GM12878 (cell line): ENCODE results near the gene DLG2. TPM values are rescaled to one million over a fixed set of nuclear protein-coding genes. Genes with fewer than 3 reads are reported as not detected.

ENCODE experiments used
- ATAC-seq: fragments of 200-7000 bp; cut with Tn5 transposase; 3 replicates; pipeline ENCODE4 v1.9.1; 2020; ENCODE audit warnings: mild to moderate bottlenecking, moderate library complexity
- BruUV-seq: library from RNA; stranded (reverse); fragments of 400-500 nt; replicated peaks from 2 replicates; lab custom pipeline; 2021; lab: Mats Ljungman, UMichigan
- CTCF ChIA-PET: fragments of 300-600 bp; sonication (Branson Sonifier 250); formaldehyde crosslinking; extraction: SDS; loops from one replicate; lab custom pipeline; 2021; ENCODE audit warnings: inconsistent platforms; lab: Yijun Ruan, JAX
- POLR2A ChIA-PET: fragments of 350-600 bp; formaldehyde crosslinking; extraction: SDS; loops from one replicate; lab custom pipeline; 2021; ENCODE audit warnings: inconsistent platforms; lab: Charles Lee
- RAD21 ChIA-PET: fragments of 300-600 bp; sonication (Branson Sonifier 250); formaldehyde crosslinking; loops from one replicate; lab custom pipeline; 2023; ENCODE audit warnings: antibody characterized with exemption; ENCODE audit not compliant: unreplicated experiment; lab: Charles Lee
- SMC1A ChIA-PET: fragments of 300-600 bp; sonication (Branson Sonifier 250); formaldehyde crosslinking; loops from one replicate; lab custom pipeline; 2023; ENCODE audit not compliant: unreplicated experiment, uncharacterized antibody; lab: Charles Lee
- DNase-seq: peaks from one replicate; pipeline ENCODE4 v3.0.0-alpha.2; 2011; ENCODE audit warnings: low read depth, low spot score
- FAIRE-seq: peaks from 3 replicates; lab custom pipeline; 2011; peaks lifted over from hg19 to GRCh38; lab: Jason Lieb, UNC
- H2AFZ ChIP-seq: 2 replicates; pipeline ENCODE4 v1.6.0; 2011; ENCODE audit warnings: low read depth, low read length, control low read depth; ENCODE audit not compliant: control insufficient read depth
- H3K27ac ChIP-seq: 2 replicates; pipeline ENCODE4 v1.5.1; 2011; ENCODE audit warnings: control low read depth; ENCODE audit not compliant: control insufficient read depth, insufficient read depth
- H3K27me3 ChIP-seq, 2 experiments: replicated peaks in 1 of 2; 2 replicates each; pipeline versions ENCODE4 v1.6.0 to v1.6.1; 2011; ENCODE audit warnings: low read length in 1 of 2; ENCODE audit not compliant: control insufficient read depth in 2 of 2, insufficient read depth in 2 of 2
- H3K36me3 ChIP-seq, 2 experiments: 2 replicates each; pipeline ENCODE4 v1.5.1; 2011; ENCODE audit warnings: low read length in 1 of 2; ENCODE audit not compliant: control insufficient read depth in 2 of 2, insufficient read depth in 2 of 2
- H3K4me1 ChIP-seq: 2 replicates; pipeline ENCODE4 v1.6.1; 2011; ENCODE audit warnings: mild to moderate bottlenecking, low read length, moderate library complexity, mixed read lengths; ENCODE audit not compliant: control insufficient read depth, insufficient read depth
- H3K4me2 ChIP-seq: 2 replicates; pipeline ENCODE4 v1.6.0; 2011; ENCODE audit warnings: control low read depth; ENCODE audit not compliant: control insufficient read depth, insufficient read depth
- H3K4me3 ChIP-seq: fragments of 200-600 bp; sonication (generic); 2 replicates; pipeline ENCODE4 v1.5.1; 2016
- H3K79me2 ChIP-seq: 2 replicates; pipeline ENCODE4 v1.6.0; 2011; ENCODE audit warnings: low read length; ENCODE audit not compliant: control insufficient read depth, insufficient read depth
- H3K9ac ChIP-seq: 2 replicates; pipeline ENCODE4 v1.8.0; 2011; ENCODE audit warnings: low read length, control low read depth, mixed read lengths; ENCODE audit not compliant: control insufficient read depth, insufficient read depth
- H3K9me3 ChIP-seq: replicated peaks from 3 replicates; pipeline ENCODE4 v1.5.1; 2011; ENCODE audit warnings: mild to moderate bottlenecking, low read length; ENCODE audit not compliant: control insufficient read depth, insufficient read depth
- H4K20me1 ChIP-seq: 2 replicates; pipeline ENCODE4 v1.6.0; 2011; ENCODE audit not compliant: control insufficient read depth, insufficient read depth
- BRCA1 ChIP-seq: IDR thresholded peaks from 2 replicates; pipeline ENCODE4 v1.6.1; 2011; ENCODE audit warnings: low read depth, low read length, improper control_type of control experiment
- CHD1 ChIP-seq: IDR thresholded peaks from 2 replicates; pipeline ENCODE4 v1.6.1; 2012; ENCODE audit warnings: low read depth, low read length, improper control_type of control experiment
- EED ChIP-seq: sonication (generic); IDR thresholded peaks from 2 replicates; pipeline ENCODE4 v1.6.1; 2016; ENCODE audit warnings: antibody characterized with exemption, low read depth
- GATAD2B ChIP-seq: fragments of 450-650 bp; conservative IDR thresholded peaks from 2 replicates; pipeline ENCODE4 v1.6.1; 2017; ENCODE audit warnings: low read depth, mild to moderate bottlenecking, moderate library complexity
- JUNB ChIP-seq: IDR thresholded peaks from 2 replicates; pipeline ENCODE4 v1.6.1; 2016; ENCODE audit warnings: antibody characterized with exemption, mild to moderate bottlenecking
- LARP7 ChIP-seq: fragments of 450-650 bp; IDR thresholded peaks from 2 replicates; pipeline ENCODE4 v1.6.1; 2017; ENCODE audit warnings: mild to moderate bottlenecking
- NFXL1 ChIP-seq: fragments of 450-650 bp; IDR thresholded peaks from 2 replicates; pipeline ENCODE4 v1.6.1; 2017; ENCODE audit warnings: antibody characterized with exemption, mild to moderate bottlenecking, borderline replicate concordance
- PAX8 ChIP-seq: fragments of 450-650 bp; IDR thresholded peaks from 2 replicates; pipeline ENCODE4 v1.6.1; 2017; ENCODE audit warnings: mild to moderate bottlenecking, moderate library complexity
- RCOR1 ChIP-seq: conservative IDR thresholded peaks from 2 replicates; pipeline ENCODE4 v1.6.1; 2012; ENCODE audit warnings: low read depth, low read length, improper control_type of control experiment
- SP1 ChIP-seq: IDR thresholded peaks from one replicate; pipeline ENCODE4 v1.6.1; 2011; ENCODE audit warnings: low read depth, low read length
- SREBF2 ChIP-seq: IDR thresholded peaks from 2 replicates; pipeline ENCODE4 v1.6.1; 2012; ENCODE audit warnings: mild to moderate bottlenecking, low read length
- STAT1 ChIP-seq: fragments of 450-650 bp; conservative IDR thresholded peaks from 2 replicates; pipeline ENCODE4 v1.6.1; 2014; ENCODE audit warnings: antibody characterized with exemption, mild to moderate bottlenecking
- YBX1 ChIP-seq: fragments of 450-650 bp; IDR thresholded peaks from 2 replicates; pipeline ENCODE4 v1.6.1; 2016; ENCODE audit warnings: antibody characterized with exemption
- YY1 ChIP-seq: IDR thresholded peaks from 2 replicates; pipeline ENCODE4 v1.6.1; 2011; ENCODE audit warnings: low read depth, mild to moderate bottlenecking, low read length
- ZNF207 ChIP-seq: fragments of 450-650 bp; IDR thresholded peaks from 2 replicates; pipeline ENCODE4 v1.6.1; 2014; ENCODE audit warnings: antibody characterized with exemption, mild to moderate bottlenecking, borderline replicate concordance
- ZNF384 ChIP-seq: IDR thresholded peaks from 2 replicates; pipeline ENCODE4 v1.6.1; 2012; ENCODE audit warnings: low read depth, mild to moderate bottlenecking, low read length, improper control_type of control experiment, borderline replicate concordance
- ZSCAN29 ChIP-seq: fragments of 450-650 bp; IDR thresholded peaks from 2 replicates; pipeline ENCODE4 v1.6.1; 2017; ENCODE audit warnings: mild to moderate bottlenecking, moderate library complexity
- WGBS: methylation state at CpG from one replicate; pipeline ENCODE4 v1.1.6; 2016; ENCODE audit warnings: low lambda C conversion rate; ENCODE audit not compliant: insufficient replicate concordance, insufficient coverage; ENCODE audit errors: missing lambda C conversion rate; 5-methylcytosine and 5-hydroxymethylcytosine counted together
- in situ Hi-C: fragments of 300-500 bp; cut with MboI; formaldehyde crosslinking; loops from 9 replicates; pipeline ENCODE4 v1.14.3; 2018; ENCODE audit warnings: mixed read lengths
- intact Hi-C: fragments of 100-400 bp; cut with micrococcal nuclease; formaldehyde crosslinking; loops from one replicate; pipeline ENCODE4 v1.14.2; 2022; ENCODE audit not compliant: unreplicated experiment
- polyA plus RNA-seq, 11 experiments: library from polyadenylated mRNA; depleted of rRNA in 4 of 11; unstranded in 6 of 11; stranded (reverse) in 5 of 11; fragments of >200 nt; fragmentation: Nextera tagmentation in 4 of 11; fragmentation: Illumina TruSeq in 1 of 11; extraction: Ambion mirVana in 4 of 11; extraction: Trizol in 1 of 11; gene quantifications; 1 replicate in 1 of 11; 2 replicates in 10 of 11; pipeline versions ENCODE4 v1.2.1 to v1.2.3, GENCODE V29; 2011 to 2016; ENCODE audit warnings: inconsistent platforms in 2 of 11, missing spikeins in 2 of 11, low read depth in 1 of 11
- total RNA-seq, 4 experiments: library from RNA; depleted of rRNA in 3 of 4; stranded (reverse); fragments of >200 nt in 3 of 4; fragmentation: Illumina TruSeq in 1 of 4; extraction: Trizol in 1 of 4; gene quantifications; 2 replicates each; pipeline versions ENCODE4 v1.2.1 to v1.2.3, GENCODE V29; 2013 to 2021
- TF ChIP-seq, protein P1 (sequence below): fragments of 450-650 bp; IDR thresholded peaks from 2 replicates; pipeline ENCODE4 v1.6.1; 2016; ENCODE audit warnings: mild to moderate bottlenecking
- TF ChIP-seq, protein P2 (sequence below): IDR thresholded peaks from 2 replicates; pipeline ENCODE4 v1.6.1; 2012; ENCODE audit warnings: improper control_type of control experiment, low read depth, low read length; ENCODE audit not compliant: insufficient replicate concordance

Gene DLG2
- total and polyA plus RNA-seq, 10 of the 15 experiments (the other 5 are each of a cell fraction or from before 2014, with no cell fraction given) = 0.09 to 0.98 (median 0.35) TPM

DNA sequence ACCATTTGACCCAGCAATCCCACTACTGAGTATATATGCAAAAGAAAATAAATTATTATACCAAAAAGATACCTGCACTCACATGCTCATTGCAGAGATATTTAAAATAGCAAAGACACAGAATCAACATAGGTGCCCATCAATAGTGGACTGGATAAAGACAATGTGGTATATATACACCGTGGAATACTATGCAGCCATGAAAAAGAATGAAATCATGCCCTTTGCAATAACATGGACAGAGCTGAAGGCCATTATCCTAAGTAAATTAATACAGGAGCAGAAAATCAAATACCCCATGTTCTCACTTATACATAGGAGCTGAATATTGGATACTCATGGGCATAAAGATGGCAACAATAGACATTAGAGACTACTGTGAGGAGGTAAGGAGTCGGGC lies 68.7 kb downstream of the DLG2 start:
- no peak for DNase-seq
- no peak for ATAC-seq
- BruUV-seq = no TSS peak
- Histone ChIP-seq H3K27me3 (no peaks in the 10 kb centered on the region), H3K4me1 (no peaks in the 10 kb centered on the region), H3K9ac (no peak overlapping the region), H2AFZ (no peak overlapping the region), H3K4me2 (no peak overlapping the region), H3K9me3 (no peaks in the 10 kb centered on the region), H3K36me3 (no peaks in the 10 kb centered on the region), H3K4me3 (no peak overlapping the region), H3K27ac (no peak overlapping the region), H4K20me1 (no peaks in the 10 kb centered on the region), H3K79me2 (no peaks in the 10 kb centered on the region)
- WGBS = 3% methylated on average over 2 of the region's 2 CpGs
- ChIA-PET CTCF (no interaction called here), RAD21 (no interaction called here), POLR2A (no interaction called here), SMC1A (interaction anchor here (0.7 kb wide), 1 partner anchor 701 kb away, joined by 3 read pairs; no protein-coding TSS in a partner anchor)
- FAIRE-seq = no peak
- intact Hi-C loops = no loop called here
- TF ChIP-seq STAT1 (no peak), RCOR1 (no peak), EED (no peak), SP1 (no peak), YBX1 (no peak), ZNF384 (no peak), CHD1 (no peak), BRCA1 (no peak), SREBF2 (no peak), GATAD2B (no peak), JUNB (no peak), ZSCAN29 (no peak), LARP7 (no peak), ZNF207 (no peak), YY1 (no peak), NFXL1 (no peak), PAX8 (no peak)
- TF ChIP-seq, protein P1, sequence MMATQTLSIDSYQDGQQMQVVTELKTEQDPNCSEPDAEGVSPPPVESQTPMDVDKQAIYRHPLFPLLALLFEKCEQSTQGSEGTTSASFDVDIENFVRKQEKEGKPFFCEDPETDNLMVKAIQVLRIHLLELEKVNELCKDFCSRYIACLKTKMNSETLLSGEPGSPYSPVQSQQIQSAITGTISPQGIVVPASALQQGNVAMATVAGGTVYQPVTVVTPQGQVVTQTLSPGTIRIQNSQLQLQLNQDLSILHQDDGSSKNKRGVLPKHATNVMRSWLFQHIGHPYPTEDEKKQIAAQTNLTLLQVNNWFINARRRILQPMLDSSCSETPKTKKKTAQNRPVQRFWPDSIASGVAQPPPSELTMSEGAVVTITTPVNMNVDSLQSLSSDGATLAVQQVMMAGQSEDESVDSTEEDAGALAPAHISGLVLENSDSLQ = no peak
- TF ChIP-seq, protein P2, sequence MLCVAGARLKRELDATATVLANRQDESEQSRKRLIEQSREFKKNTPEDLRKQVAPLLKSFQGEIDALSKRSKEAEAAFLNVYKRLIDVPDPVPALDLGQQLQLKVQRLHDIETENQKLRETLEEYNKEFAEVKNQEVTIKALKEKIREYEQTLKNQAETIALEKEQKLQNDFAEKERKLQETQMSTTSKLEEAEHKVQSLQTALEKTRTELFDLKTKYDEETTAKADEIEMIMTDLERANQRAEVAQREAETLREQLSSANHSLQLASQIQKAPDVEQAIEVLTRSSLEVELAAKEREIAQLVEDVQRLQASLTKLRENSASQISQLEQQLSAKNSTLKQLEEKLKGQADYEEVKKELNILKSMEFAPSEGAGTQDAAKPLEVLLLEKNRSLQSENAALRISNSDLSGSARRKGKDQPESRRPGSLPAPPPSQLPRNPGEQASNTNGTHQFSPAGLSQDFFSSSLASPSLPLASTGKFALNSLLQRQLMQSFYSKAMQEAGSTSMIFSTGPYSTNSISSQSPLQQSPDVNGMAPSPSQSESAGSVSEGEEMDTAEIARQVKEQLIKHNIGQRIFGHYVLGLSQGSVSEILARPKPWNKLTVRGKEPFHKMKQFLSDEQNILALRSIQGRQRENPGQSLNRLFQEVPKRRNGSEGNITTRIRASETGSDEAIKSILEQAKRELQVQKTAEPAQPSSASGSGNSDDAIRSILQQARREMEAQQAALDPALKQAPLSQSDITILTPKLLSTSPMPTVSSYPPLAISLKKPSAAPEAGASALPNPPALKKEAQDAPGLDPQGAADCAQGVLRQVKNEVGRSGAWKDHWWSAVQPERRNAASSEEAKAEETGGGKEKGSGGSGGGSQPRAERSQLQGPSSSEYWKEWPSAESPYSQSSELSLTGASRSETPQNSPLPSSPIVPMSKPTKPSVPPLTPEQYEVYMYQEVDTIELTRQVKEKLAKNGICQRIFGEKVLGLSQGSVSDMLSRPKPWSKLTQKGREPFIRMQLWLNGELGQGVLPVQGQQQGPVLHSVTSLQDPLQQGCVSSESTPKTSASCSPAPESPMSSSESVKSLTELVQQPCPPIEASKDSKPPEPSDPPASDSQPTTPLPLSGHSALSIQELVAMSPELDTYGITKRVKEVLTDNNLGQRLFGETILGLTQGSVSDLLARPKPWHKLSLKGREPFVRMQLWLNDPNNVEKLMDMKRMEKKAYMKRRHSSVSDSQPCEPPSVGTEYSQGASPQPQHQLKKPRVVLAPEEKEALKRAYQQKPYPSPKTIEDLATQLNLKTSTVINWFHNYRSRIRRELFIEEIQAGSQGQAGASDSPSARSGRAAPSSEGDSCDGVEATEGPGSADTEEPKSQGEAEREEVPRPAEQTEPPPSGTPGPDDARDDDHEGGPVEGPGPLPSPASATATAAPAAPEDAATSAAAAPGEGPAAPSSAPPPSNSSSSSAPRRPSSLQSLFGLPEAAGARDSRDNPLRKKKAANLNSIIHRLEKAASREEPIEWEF = no peak
- in situ Hi-C loops = no loop called here
